Panc1 (cell line): ENCODE data around the gene PLCXD1. TPM values are rescaled to one million over a fixed set of nuclear protein-coding genes. Genes with fewer than 3 reads are reported as not detected.

Source experiments
- ATAC-seq: fragments of 200-7000 bp; cut with Tn5 transposase; 2 replicates; pipeline ENCODE4 v1.9.1; 2020; ENCODE audit warnings: mild to moderate bottlenecking, moderate library complexity
- BruUV-seq: library from RNA; stranded (reverse); fragments of 400-500 nt; replicated peaks from 2 replicates; lab custom pipeline; 2021; lab: Mats Ljungman, UMichigan
- CTCF ChIA-PET: fragments of 300-600 bp; sonication (Branson Sonifier 250); formaldehyde crosslinking; loops from one replicate; lab custom pipeline; 2022; ENCODE audit warnings: antibody characterized with exemption; lab: Charles Lee
- POLR2A ChIA-PET: fragments of 300-600 bp; sonication (Branson Sonifier 250); formaldehyde crosslinking; loops from one replicate; lab custom pipeline; 2022; ENCODE audit warnings: antibody characterized with exemption; lab: Charles Lee
- DNase-seq: peaks from one replicate; pipeline ENCODE4 v3.0.0-alpha.2; 2010; ENCODE audit warnings: low read depth, low spot score
- H3K27ac ChIP-seq: 2 replicates; pipeline ENCODE4 v1.5.1; 2011; ENCODE audit warnings: mild to moderate bottlenecking, low read length, inconsistent platforms
- H3K27me3 ChIP-seq: fragments of 200-500 bp; sonication (Bioruptor generic); 2 replicates; pipeline ENCODE4 v1.6.0; 2014; ENCODE audit warnings: low read length, inconsistent platforms; ENCODE audit not compliant: control insufficient read depth, insufficient read depth
- H3K36me3 ChIP-seq: fragments of 200-500 bp; sonication (Bioruptor generic); 2 replicates; pipeline ENCODE4 v1.5.1; 2014; ENCODE audit warnings: inconsistent platforms, mild to moderate bottlenecking, low read length, moderate library complexity; ENCODE audit not compliant: control insufficient read depth, insufficient read depth
- H3K4me1 ChIP-seq: 2 replicates; pipeline ENCODE4 v1.5.1; 2011; ENCODE audit warnings: inconsistent platforms, mild to moderate bottlenecking, low read length, moderate library complexity; ENCODE audit not compliant: control insufficient read depth, insufficient read depth
- H3K4me3 ChIP-seq, 2 experiments: 2 replicates each; pipeline ENCODE4 v1.5.1; 2011 to 2012; ENCODE audit warnings: low read depth in 2 of 2, low read length in 2 of 2, mild to moderate bottlenecking in 2 of 2, inconsistent platforms in 1 of 2, moderate library complexity in 1 of 2
- H3K9me3 ChIP-seq: fragments of 200-500 bp; sonication (Bioruptor generic); 2 replicates; pipeline ENCODE4 v1.5.1; 2014; ENCODE audit warnings: low read depth, mild to moderate bottlenecking, inconsistent platforms, low read length, moderate library complexity; ENCODE audit not compliant: control insufficient read depth, insufficient read depth
- POLR2AphosphoS5 ChIP-seq: IDR thresholded peaks from 2 replicates; pipeline ENCODE4 v1.6.1; 2012; ENCODE audit warnings: mild to moderate bottlenecking, low read depth, low read length, moderate library complexity
- SIN3A ChIP-seq: IDR thresholded peaks from 2 replicates; pipeline ENCODE4 v1.6.1; 2012; ENCODE audit warnings: low read depth, mild to moderate bottlenecking, low read length, moderate library complexity, borderline replicate concordance; ENCODE audit not compliant: insufficient read depth
- TCF7L2 ChIP-seq: IDR thresholded peaks from 2 replicates; pipeline ENCODE4 v1.6.1; 2011; ENCODE audit warnings: mild to moderate bottlenecking, low read depth, low read length, inconsistent platforms
- in situ Hi-C: cut with HindIII; loops from 2 replicates; pipeline ENCODE4 v1.10.0; 2016; ENCODE audit warnings: low sequenced_read_pairs, low pct_unique_long_range_greater_than_20kb
- intact Hi-C: fragments of 100-400 bp; cut with micrococcal nuclease; formaldehyde crosslinking; loops from one replicate; pipeline ENCODE4 v1.10.0; 2022; ENCODE audit not compliant: unreplicated experiment
- total RNA-seq: library from RNA; stranded (reverse); gene quantifications from one replicate; pipeline ENCODE4 v1.2.1, GENCODE V29; 2021; ENCODE audit not compliant: unreplicated experiment
- TF ChIP-seq, protein P1 (sequence below): fragments of 450-650 bp; IDR thresholded peaks from 2 replicates; pipeline ENCODE4 v1.5.1; 2017; ENCODE audit warnings: mild to moderate bottlenecking
- TF ChIP-seq, protein P2 (sequence below), 2 experiments: IDR thresholded peaks; 2 replicates each; pipeline ENCODE4 v1.6.1; 2011 to 2012; ENCODE audit warnings: low read depth in 2 of 2, control low read depth in 1 of 2, low read length in 1 of 2, mild to moderate bottlenecking in 1 of 2, moderate library complexity in 1 of 2; ENCODE audit not compliant: insufficient read depth in 1 of 2

PLCXD1 gene
- total RNA-seq, 1 experiment from 2014 or later, result 54.9 TPM

DNA sequence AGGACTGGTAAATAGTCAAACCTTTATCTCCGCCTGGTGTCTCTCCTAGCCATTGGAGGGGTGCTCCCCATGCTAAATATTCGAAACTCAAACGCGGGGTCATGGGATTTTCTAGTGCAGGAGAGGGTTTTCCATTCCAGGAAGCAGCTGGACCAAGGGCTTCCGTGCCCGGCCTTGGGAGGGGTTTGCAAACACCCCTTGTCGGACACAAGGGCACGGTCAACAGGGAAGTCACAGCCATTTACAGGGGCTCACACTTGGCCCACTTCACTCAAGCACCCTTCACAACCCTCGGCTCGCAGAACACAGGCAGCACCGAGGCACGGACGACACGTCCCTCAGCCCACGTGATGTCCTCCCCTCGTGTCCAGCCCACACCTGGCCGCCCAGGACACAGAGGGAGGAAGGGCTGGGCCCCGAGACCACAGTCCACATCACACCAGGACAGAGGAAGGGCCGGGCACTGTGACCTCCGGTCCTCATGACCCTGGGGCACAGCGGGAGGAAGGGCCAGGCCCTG is 10.3 kb upstream of the PLCXD1 start:
- CTCF ChIA-PET, result no interaction called here
- no peak for ATAC-seq
- POLR2A ChIA-PET, result no interaction called here

DNA sequence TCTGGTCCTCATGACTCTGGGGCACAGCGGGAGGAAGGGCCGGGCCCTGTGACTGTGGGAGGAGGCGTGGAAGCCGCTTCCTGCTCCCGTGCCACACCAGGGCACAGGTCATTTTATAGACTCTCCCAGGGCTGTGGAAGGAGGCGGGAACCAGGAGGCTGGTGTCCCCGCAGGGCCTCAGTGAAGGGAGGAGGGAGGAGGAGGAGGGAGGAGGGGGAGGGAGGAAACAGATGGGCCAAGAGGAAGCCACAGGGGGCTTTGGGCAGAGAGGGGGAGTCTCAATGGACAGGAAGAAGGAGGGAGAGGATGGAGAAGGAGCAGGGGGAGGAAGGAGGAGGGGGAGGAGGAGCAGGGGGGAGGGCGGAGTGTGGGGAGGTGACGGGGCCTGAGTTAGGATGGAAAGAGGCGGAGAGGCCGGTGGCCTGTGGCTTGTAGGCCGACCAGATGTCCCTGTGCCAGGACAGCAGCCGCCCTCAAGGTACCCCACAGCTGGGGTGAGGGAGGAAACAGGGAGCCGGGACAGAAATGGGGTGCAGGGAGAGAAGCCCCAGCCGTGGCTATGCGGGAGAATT is 6.2 kb upstream of the PLCXD1 start:
- Histone ChIP-seq H3K9me3 (no peaks in the 10 kb centered on the region), H3K27ac (no peak overlapping the region), H3K36me3 (no peaks in the 10 kb centered on the region), H3K4me1 (no peaks in the 10 kb centered on the region), H3K27me3 (no peaks in the 10 kb centered on the region), H3K4me3 (no peak overlapping the region; a peak in 2 of 4 replicates)
- no peak for DNase-seq
- intact Hi-C loops (no loop called here), in situ Hi-C loops (no loop called here)
- ATAC-seq, result no peak
- ChIA-PET CTCF (no interaction called here), POLR2A (no interaction called here)
- BruUV-seq, result no TSS peak
- TF ChIP-seq, protein P1, sequence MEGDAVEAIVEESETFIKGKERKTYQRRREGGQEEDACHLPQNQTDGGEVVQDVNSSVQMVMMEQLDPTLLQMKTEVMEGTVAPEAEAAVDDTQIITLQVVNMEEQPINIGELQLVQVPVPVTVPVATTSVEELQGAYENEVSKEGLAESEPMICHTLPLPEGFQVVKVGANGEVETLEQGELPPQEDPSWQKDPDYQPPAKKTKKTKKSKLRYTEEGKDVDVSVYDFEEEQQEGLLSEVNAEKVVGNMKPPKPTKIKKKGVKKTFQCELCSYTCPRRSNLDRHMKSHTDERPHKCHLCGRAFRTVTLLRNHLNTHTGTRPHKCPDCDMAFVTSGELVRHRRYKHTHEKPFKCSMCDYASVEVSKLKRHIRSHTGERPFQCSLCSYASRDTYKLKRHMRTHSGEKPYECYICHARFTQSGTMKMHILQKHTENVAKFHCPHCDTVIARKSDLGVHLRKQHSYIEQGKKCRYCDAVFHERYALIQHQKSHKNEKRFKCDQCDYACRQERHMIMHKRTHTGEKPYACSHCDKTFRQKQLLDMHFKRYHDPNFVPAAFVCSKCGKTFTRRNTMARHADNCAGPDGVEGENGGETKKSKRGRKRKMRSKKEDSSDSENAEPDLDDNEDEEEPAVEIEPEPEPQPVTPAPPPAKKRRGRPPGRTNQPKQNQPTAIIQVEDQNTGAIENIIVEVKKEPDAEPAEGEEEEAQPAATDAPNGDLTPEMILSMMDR, result no peak
- TF ChIP-seq POLR2AphosphoS5 (no peak), SIN3A (no peak), TCF7L2 (no peak)
- TF ChIP-seq, protein P2, sequence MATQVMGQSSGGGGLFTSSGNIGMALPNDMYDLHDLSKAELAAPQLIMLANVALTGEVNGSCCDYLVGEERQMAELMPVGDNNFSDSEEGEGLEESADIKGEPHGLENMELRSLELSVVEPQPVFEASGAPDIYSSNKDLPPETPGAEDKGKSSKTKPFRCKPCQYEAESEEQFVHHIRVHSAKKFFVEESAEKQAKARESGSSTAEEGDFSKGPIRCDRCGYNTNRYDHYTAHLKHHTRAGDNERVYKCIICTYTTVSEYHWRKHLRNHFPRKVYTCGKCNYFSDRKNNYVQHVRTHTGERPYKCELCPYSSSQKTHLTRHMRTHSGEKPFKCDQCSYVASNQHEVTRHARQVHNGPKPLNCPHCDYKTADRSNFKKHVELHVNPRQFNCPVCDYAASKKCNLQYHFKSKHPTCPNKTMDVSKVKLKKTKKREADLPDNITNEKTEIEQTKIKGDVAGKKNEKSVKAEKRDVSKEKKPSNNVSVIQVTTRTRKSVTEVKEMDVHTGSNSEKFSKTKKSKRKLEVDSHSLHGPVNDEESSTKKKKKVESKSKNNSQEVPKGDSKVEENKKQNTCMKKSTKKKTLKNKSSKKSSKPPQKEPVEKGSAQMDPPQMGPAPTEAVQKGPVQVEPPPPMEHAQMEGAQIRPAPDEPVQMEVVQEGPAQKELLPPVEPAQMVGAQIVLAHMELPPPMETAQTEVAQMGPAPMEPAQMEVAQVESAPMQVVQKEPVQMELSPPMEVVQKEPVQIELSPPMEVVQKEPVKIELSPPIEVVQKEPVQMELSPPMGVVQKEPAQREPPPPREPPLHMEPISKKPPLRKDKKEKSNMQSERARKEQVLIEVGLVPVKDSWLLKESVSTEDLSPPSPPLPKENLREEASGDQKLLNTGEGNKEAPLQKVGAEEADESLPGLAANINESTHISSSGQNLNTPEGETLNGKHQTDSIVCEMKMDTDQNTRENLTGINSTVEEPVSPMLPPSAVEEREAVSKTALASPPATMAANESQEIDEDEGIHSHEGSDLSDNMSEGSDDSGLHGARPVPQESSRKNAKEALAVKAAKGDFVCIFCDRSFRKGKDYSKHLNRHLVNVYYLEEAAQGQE (IDR thresholded peaks at IDR 0.05; ENCODE audit: insufficient read depth in 1 of 2, low read depth in 2 of 2, low read length in 1 of 2), result no peak

More for the DNA sequence above, 10.3 kb upstream of the PLCXD1 start:
- DNase-seq, result no peak
- TF ChIP-seq POLR2AphosphoS5 (no peak), SIN3A (no peak)
- TF ChIP-seq, protein P2 (IDR thresholded peaks at IDR 0.05; ENCODE audit: insufficient read depth in 1 of 2, low read depth in 2 of 2, low read length in 1 of 2), result no peak
- in situ Hi-C loops, result no loop called here
- BruUV-seq, result no TSS peak
- Histone ChIP-seq H3K4me3 (no peak overlapping the region), H3K36me3 (no peaks in the 10 kb centered on the region), H3K4me1 (no peaks in the 10 kb centered on the region), H3K27ac (no peak overlapping the region), H3K9me3 (no peaks in the 10 kb centered on the region), H3K27me3 (no peaks in the 10 kb centered on the region)
- intact Hi-C loops, result no loop called here
